Stimulated activated CD4-positive, alpha-beta T cell treated with anti-CD3 and anti-CD28 coated beads, Interleukin-4, amount 100 ng/mL, for 1 hour (primary cell): ENCODE measurements around the gene ARNT2.
"Not testable (repeated sequence)": the region's sequence is repeated elsewhere in the genome, so short reads cannot be mapped to it uniquely, and the experiment has no call there.

ENCODE experiments used
- DNase-seq: peaks from one replicate; pipeline ENCODE4 v3.0.0-alpha.2; 2020

ARNT2 gene

DNA sequence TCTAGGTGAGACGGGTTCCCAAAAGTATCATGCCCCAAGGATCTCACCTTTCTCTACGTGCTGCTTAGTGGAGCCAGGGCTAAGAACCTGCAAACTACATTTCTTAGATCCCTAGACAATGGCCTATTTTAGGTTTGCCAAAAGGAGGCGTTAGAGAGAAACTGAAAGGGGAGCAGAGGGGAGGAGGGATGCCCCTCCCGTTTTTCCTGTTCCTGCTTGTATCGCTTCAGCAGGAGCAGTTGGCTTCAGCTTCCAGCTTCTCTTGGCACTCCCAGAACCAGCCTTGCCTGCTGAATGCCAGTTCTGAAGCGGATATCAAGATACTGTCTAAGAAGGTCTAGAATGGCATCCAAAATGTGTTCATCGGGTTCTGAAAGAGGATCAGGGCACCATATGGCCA, 232.5 kb downstream of the ARNT2 start:
- no peak for DNase-seq

DNA sequence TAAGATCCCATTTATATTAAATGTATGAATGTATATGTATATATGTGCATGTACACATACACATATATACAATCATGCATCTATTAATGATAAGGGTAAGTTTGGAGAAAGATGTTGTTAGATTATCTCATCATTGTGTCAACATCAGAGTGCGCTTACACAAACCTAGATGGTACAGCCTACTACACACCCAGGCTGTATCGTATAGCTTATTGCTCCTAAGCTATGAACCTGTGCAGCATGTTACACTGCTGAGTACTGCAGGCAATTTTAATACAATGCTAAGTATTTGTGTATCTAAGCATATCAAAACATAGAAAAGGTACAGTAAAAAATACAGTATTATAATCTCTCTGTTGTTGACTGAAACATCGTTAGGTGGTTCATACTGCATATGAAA, 233.6 kb downstream of the ARNT2 start:
- DNase-seq = no peak

DNA sequence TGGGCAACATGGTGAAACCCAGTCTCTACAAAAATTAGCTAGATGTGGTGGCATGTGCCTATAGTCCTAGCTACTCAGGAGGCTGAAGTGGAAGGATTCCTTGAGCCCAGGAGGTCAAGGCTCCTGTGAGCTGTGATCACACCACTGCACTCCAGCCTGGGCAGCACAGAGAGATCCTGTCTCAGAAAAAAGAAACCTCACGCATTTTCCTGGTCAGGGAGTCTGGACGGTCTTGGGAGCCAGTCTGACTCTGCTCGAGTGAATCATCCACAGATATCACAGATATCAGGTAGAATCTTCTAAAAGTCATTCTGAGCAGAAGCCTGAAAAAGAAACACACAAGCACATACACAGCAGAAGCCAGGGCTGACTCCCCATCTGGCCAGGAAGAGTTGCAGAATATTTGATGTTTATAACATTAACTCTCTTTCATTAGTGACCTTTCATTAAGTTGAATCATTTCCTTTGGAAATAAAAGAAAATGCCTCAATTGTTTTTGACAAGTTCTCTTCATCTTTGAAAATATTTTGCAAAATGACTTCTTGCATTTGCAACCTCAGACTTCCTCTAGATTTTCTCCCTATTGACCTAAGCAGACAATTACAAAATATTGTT, 234.5 kb downstream of the ARNT2 start:
- DNase-seq = no peak

DNA sequence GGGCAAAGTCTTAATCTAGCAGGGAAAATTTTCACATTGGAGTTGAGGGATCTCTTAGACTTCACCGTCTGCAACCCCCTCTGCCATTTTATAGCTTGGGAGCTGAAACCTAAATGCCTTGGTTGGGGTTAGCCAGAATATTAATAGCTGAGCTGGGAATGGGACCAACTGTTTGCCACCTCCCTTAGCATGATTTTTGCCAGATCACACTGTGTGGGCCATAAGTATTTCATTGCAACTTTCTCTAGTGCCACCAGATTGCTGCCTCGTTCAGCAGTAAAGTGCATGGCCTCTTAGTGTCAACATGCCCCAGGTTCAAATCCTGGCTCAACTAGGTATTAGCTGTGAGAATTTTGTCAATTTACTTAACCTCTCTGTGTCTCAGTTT, 235.0 kb downstream of the ARNT2 start:
- no peak for DNase-seq

GRCh38 chr15:80640531-80641121, 236.4 kb downstream of the ARNT2 start:
- no peak for DNase-seq

GRCh38 chr15:80641384-80641783, 237.2 kb downstream of the ARNT2 start:
- DNase-seq = no peak

GRCh38 chr15:80643431-80643951, 239.3 kb downstream of the ARNT2 start:
- no peak for DNase-seq

DNA sequence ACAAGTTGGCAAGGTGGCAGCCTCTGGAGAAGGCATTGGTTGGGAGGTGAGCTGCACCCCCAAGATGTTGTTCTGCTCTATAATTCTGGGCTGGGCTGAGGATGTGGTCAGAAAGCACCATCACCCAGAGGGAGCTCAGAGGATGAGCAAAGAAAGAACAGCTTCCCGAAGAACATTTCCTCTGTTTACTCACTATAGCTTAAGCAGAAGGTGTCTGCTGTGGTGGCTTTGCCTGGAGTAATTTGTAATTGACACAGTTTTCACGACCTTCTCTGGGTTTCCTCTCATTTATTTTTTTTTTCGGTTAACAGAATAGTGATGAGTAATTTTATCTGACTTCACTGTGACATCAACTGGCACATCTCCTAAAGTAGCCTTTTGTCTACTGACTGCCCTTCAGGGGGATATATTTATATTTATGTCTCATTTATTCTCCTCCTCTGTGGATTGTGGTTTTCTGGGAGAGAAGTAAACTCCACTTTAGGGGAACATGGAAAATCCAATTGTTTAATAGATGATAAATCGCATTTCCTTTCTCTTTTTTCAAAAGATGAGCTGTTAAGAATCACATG, 241.4 kb downstream of the ARNT2 start:
- DNase-seq = no peak

DNA sequence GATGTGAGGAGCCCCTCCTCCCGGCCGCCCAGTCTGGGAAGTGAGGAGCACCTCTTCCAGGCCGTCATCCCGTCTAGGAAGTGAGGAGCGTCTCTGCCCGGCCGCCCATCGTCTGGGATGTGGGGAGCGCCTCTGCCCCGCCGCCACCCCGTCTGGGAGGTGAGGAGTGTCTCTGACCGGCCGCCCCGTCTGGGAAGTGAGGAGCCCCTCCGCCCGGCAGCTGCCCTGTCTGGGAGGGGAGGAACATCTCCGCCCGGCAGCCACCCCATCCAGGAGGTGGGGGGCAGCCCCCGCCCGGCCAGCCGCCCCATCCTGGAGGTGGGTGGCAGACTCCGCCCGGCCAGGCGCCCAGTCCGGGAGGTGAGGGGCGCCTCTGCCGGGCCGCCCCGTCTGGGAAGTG, 243.2 kb downstream of the ARNT2 start:
- DNase-seq = not testable (repeated sequence)
